ENCODE data around the gene ASCC3. TPM values are rescaled to one million over a fixed set of nuclear protein-coding genes. Genes with fewer than 3 reads are reported as not detected.

ASCC3 gene
- total RNA-seq, 1 donor from 2014 or later: 75.3 TPM

GRCh38 chr6:100573166-100573565, 308.0 kb downstream of the ASCC3 start:
- no peaks in the 10 kb centered on the region for H4K20me1 ChIP-seq (ENCODE audit: low read depth)
- H3F3A ChIP-seq (ENCODE audit: low read depth): no peaks in the 10 kb centered on the region
- no peak overlapping the region for H3K4me2 ChIP-seq
- no peaks in the 10 kb centered on the region for H3K9me3 ChIP-seq (ENCODE audit: low read depth)
- H3K27ac Mint-ChIP-seq: no peak overlapping the region
- peak; percentile 18 for DNase-seq (ENCODE audit: low spot score)
- H3K27ac ChIP-seq: no peak overlapping the region
- H3K4me1 Mint-ChIP-seq: no peaks in the 10 kb centered on the region
- no peaks in the 10 kb centered on the region for H3K27me3 Mint-ChIP-seq (ENCODE audit: insufficient read depth, low read depth)
- TF ChIP-seq EZH2 (IDR thresholded peaks at IDR 0.05) (no peak), CTCF (IDR thresholded peaks at IDR 0.05) (peak; percentile 59), EZH2phosphoT487 (IDR thresholded peaks at IDR 0.05) (no peak)
- no peaks in the 10 kb centered on the region for H3K36me3 ChIP-seq
- H3K4me1 ChIP-seq: no peaks in the 10 kb centered on the region
- peaks cover 2% of the 10 kb centered on the region for H3K36me3 Mint-ChIP-seq
- H3K9me3 Mint-ChIP-seq: peaks cover 3% of the 10 kb centered on the region
- H3K27me3 ChIP-seq: no peaks in the 10 kb centered on the region
- no peak overlapping the region for H3K4me3 Mint-ChIP-seq
- H3K9ac ChIP-seq: no peak overlapping the region
- H3K79me2 ChIP-seq (ENCODE audit: low read depth): no peaks in the 10 kb centered on the region
- no peak overlapping the region for H3K4me3 ChIP-seq
- H2AFZ ChIP-seq (replicated peaks): no peak overlapping the region

GRCh38 chr6:100568255-100568654, 312.9 kb downstream of the ASCC3 start:
- no peak for DNase-seq (ENCODE audit: low spot score)
- Histone ChIP-seq H3K79me2 (ENCODE audit: low read depth) (no peaks in the 10 kb centered on the region), H2AFZ (replicated peaks) (no peak overlapping the region), H3K27me3 (no peaks in the 10 kb centered on the region), H3K27ac (no peak overlapping the region), H3K4me3 (no peak overlapping the region), H3K4me2 (no peak overlapping the region), H4K20me1 (ENCODE audit: low read depth) (no peaks in the 10 kb centered on the region), H3K4me1 (no peaks in the 10 kb centered on the region), H3F3A (ENCODE audit: low read depth) (no peaks in the 10 kb centered on the region), H3K9ac (no peak overlapping the region), H3K36me3 (no peaks in the 10 kb centered on the region), H3K9me3 (ENCODE audit: low read depth) (no peaks in the 10 kb centered on the region)
- peaks cover 2% of the 10 kb centered on the region for H3K36me3 Mint-ChIP-seq
- TF ChIP-seq EZH2phosphoT487 (IDR thresholded peaks at IDR 0.05) (no peak), EZH2 (IDR thresholded peaks at IDR 0.05) (no peak), CTCF (IDR thresholded peaks at IDR 0.05) (no peak)
- no peaks in the 10 kb centered on the region for H3K27me3 Mint-ChIP-seq (ENCODE audit: insufficient read depth, low read depth)
- H3K27ac Mint-ChIP-seq: no peak overlapping the region
- peaks cover 3% of the 10 kb centered on the region for H3K9me3 Mint-ChIP-seq
- no peak overlapping the region for H3K4me3 Mint-ChIP-seq
- no peaks in the 10 kb centered on the region for H3K4me1 Mint-ChIP-seq

- Histone ChIP-seq H2AFZ (replicated peaks) (no peak overlapping the region), H3K36me3 (no peaks in the 10 kb centered on the region), H3K79me2 (ENCODE audit: low read depth) (no peaks in the 10 kb centered on the region), H4K20me1 (ENCODE audit: low read depth) (no peaks in the 10 kb centered on the region), H3K9me3 (ENCODE audit: low read depth) (no peaks in the 10 kb centered on the region), H3K4me1 (no peaks in the 10 kb centered on the region), H3K4me3 (no peak overlapping the region), H3K9ac (no peak overlapping the region), H3K27ac (no peak overlapping the region), H3K27me3 (no peaks in the 10 kb centered on the region), H3F3A (ENCODE audit: low read depth) (no peaks in the 10 kb centered on the region), H3K4me2 (no peak overlapping the region)
- no peak for TF ChIP-seq CTCF (IDR thresholded peaks at IDR 0.05)
- no peak for TF ChIP-seq EZH2phosphoT487 (IDR thresholded peaks at IDR 0.05)
- no peak for TF ChIP-seq EZH2 (IDR thresholded peaks at IDR 0.05)
- peaks cover 2% of the 10 kb centered on the region for H3K36me3 Mint-ChIP-seq
- H3K27ac Mint-ChIP-seq: no peak overlapping the region
- H3K27me3 Mint-ChIP-seq (ENCODE audit: insufficient read depth, low read depth): no peaks in the 10 kb centered on the region
- no peaks in the 10 kb centered on the region for H3K4me1 Mint-ChIP-seq
- DNase-seq (ENCODE audit: low spot score): no peak
- peaks cover 3% of the 10 kb centered on the region for H3K9me3 Mint-ChIP-seq
- no peak overlapping the region for H3K4me3 Mint-ChIP-seq
Observed at GRCh38 chr6:100566563-100566962, 314.6 kb downstream of the ASCC3 start.

All from neural progenitor cell (in vitro differentiated cells).